ENCODE data around the gene GJA4.

The GJA4 gene

DNA sequence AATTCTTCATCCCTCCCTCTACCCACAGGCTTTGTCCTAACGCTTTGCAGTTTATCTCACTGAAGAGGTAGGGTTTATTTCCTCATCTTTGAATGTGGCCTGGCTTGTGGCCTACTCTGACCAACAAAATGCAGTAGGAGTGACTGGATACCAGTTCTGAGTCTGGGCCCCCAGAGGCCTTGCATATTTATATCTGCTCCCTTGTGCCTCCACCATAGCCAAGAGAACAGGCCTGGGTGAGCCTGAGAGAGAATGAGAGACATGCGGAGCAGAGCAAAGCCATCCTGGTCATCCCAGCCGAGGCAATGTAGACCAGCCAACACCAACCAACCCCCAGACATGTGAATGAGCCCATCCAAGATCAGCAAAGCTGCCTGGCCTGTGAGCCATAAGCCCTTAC lies 36.5 kb downstream of the GJA4 start:
- Histone ChIP-seq H3K27me3 (ENCODE audit: insufficient read depth, low read length) (no peaks in the 10 kb centered on the region), H3K27ac (ENCODE audit: low read depth, low read length, poor library complexity, severe bottlenecking) (no peak overlapping the region), H3K4me1 (ENCODE audit: insufficient read depth, low read length, severe bottlenecking) (no peaks in the 10 kb centered on the region), H3K4me2 (ENCODE audit: low read length) (no peak overlapping the region), H3K4me3 (ENCODE audit: low read depth, low read length, poor library complexity, severe bottlenecking) (no peak overlapping the region), H4K20me1 (ENCODE audit: insufficient read depth, low read length) (no peaks in the 10 kb centered on the region), H3K79me2 (ENCODE audit: insufficient read depth, low read length) (no peaks in the 10 kb centered on the region), H2AFZ (ENCODE audit: low read length) (no peak overlapping the region), H3K9me2 (ENCODE audit: low read depth, low read length) (no peaks in the 10 kb centered on the region), H3K9ac (ENCODE audit: low read length) (no peak overlapping the region), H3K36me3 (ENCODE audit: insufficient read depth, low read length) (no peaks in the 10 kb centered on the region), H3F3A (ENCODE audit: insufficient read depth, low read length) (no peaks in the 10 kb centered on the region), H3K9me3 (ENCODE audit: low read length) (no peaks in the 10 kb centered on the region)
- TF ChIP-seq EZH2 (IDR thresholded peaks at IDR 0.05; ENCODE audit: borderline replicate concordance, low read length), result no peak
- TF ChIP-seq CTCF (IDR thresholded peaks at IDR 0.05; ENCODE audit: low read length), result no peak

- H3K4me2 ChIP-seq (ENCODE audit: low read length), result no peak overlapping the region
- no peaks in the 10 kb centered on the region for H3K27me3 ChIP-seq (ENCODE audit: insufficient read depth, low read length)
- no peaks in the 10 kb centered on the region for H3K9me2 ChIP-seq (ENCODE audit: low read depth, low read length)
- no peaks in the 10 kb centered on the region for H3K4me1 ChIP-seq (ENCODE audit: insufficient read depth, low read length, severe bottlenecking)
- H4K20me1 ChIP-seq (ENCODE audit: insufficient read depth, low read length), result no peaks in the 10 kb centered on the region
- no peaks in the 10 kb centered on the region for H3K36me3 ChIP-seq (ENCODE audit: insufficient read depth, low read length)
- H3K79me2 ChIP-seq (ENCODE audit: insufficient read depth, low read length), result no peaks in the 10 kb centered on the region
- no peak overlapping the region for H3K9ac ChIP-seq (ENCODE audit: low read length)
- H3K9me3 ChIP-seq (ENCODE audit: low read length), result no peaks in the 10 kb centered on the region
- no peaks in the 10 kb centered on the region for H3F3A ChIP-seq (ENCODE audit: insufficient read depth, low read length)
- TF ChIP-seq EZH2 (IDR thresholded peaks at IDR 0.05; ENCODE audit: borderline replicate concordance, low read length) (no peak), CTCF (IDR thresholded peaks at IDR 0.05; ENCODE audit: low read length) (no peak)
- H3K4me3 ChIP-seq (ENCODE audit: low read depth, low read length, poor library complexity, severe bottlenecking), result no peak overlapping the region
- no peak overlapping the region for H3K27ac ChIP-seq (ENCODE audit: low read depth, low read length, poor library complexity, severe bottlenecking)
- no peak overlapping the region for H2AFZ ChIP-seq (ENCODE audit: low read length)
Observed at GRCh38 chr1:34831721-34832246, 39.0 kb downstream of the GJA4 start.

DNA sequence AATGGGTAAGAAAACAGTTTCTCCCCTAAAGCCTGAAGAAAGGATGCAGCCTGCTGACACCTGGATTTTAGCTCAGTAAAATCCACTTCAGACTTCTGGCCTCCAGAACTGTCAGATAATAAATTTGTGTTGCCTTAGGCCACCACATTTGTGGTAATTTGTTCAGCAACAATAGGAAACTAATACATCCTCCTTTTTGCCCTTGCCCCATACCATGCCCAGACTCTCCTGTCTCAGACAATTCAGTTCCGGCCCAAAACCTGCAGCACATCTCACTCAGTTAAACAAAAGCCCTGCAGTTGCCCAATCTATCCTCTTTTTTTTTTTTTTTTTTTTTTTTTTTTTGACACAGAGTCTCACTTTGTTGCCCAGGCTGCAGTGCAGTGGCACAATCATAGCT lies 40.9 kb downstream of the GJA4 start:
- Histone ChIP-seq H3K27me3 (ENCODE audit: insufficient read depth, low read length) (no peaks in the 10 kb centered on the region), H2AFZ (ENCODE audit: low read length) (no peak overlapping the region), H3K4me2 (ENCODE audit: low read length) (no peak overlapping the region), H3K79me2 (ENCODE audit: insufficient read depth, low read length) (no peaks in the 10 kb centered on the region), H3K9ac (ENCODE audit: low read length) (no peak overlapping the region), H3K27ac (ENCODE audit: low read depth, low read length, poor library complexity, severe bottlenecking) (no peak overlapping the region), H3K9me3 (ENCODE audit: low read length) (no peaks in the 10 kb centered on the region), H3K4me3 (ENCODE audit: low read depth, low read length, poor library complexity, severe bottlenecking) (no peak overlapping the region), H3F3A (ENCODE audit: insufficient read depth, low read length) (no peaks in the 10 kb centered on the region), H3K9me2 (ENCODE audit: low read depth, low read length) (no peaks in the 10 kb centered on the region), H3K36me3 (ENCODE audit: insufficient read depth, low read length) (no peaks in the 10 kb centered on the region), H3K4me1 (ENCODE audit: insufficient read depth, low read length, severe bottlenecking) (no peaks in the 10 kb centered on the region), H4K20me1 (ENCODE audit: insufficient read depth, low read length) (no peaks in the 10 kb centered on the region)
- TF ChIP-seq CTCF (IDR thresholded peaks at IDR 0.05; ENCODE audit: low read length), result no peak
- no peak for TF ChIP-seq EZH2 (IDR thresholded peaks at IDR 0.05; ENCODE audit: borderline replicate concordance, low read length)
